HEK293T (cell line): ENCODE data around the gene POSTN.
"Not testable (repeated sequence)": the region's sequence is repeated elsewhere in the genome, so short reads cannot be mapped to it uniquely, and the experiment has no call there.

Experiments
- BHLHE40 ChIP-seq: fragments of 450-650 bp; IDR thresholded peaks from 2 replicates; pipeline ENCODE4 v1.6.1; 2016; ENCODE audit warnings: mild to moderate bottlenecking, moderate library complexity, borderline replicate concordance
- CTBP1 ChIP-seq: fragments of 450-650 bp; IDR thresholded peaks from 2 replicates; pipeline ENCODE4 v1.6.1; 2016; ENCODE audit warnings: borderline replicate concordance
- ELF4 ChIP-seq: fragments of 450-650 bp; IDR thresholded peaks from 2 replicates; pipeline ENCODE4 v1.6.1; 2017; ENCODE audit warnings: antibody characterized with exemption
- FOXA1 ChIP-seq: fragments of 450-650 bp; IDR thresholded peaks from 2 replicates; pipeline ENCODE4 v1.6.1; 2016; ENCODE audit warnings: mild to moderate bottlenecking
- FOXM1 ChIP-seq: fragments of 450-650 bp; IDR thresholded peaks from 2 replicates; pipeline ENCODE4 v1.6.1; 2017; ENCODE audit warnings: mild to moderate bottlenecking, borderline replicate concordance
- HDGF ChIP-seq: fragments of 450-650 bp; IDR thresholded peaks from 2 replicates; pipeline ENCODE4 v1.6.1; 2017; ENCODE audit warnings: antibody characterized with exemption, borderline replicate concordance
- LEF1 ChIP-seq: fragments of 450-650 bp; IDR thresholded peaks from 2 replicates; pipeline ENCODE4 v1.6.1; 2017; ENCODE audit warnings: mild to moderate bottlenecking, borderline replicate concordance
- SP1 ChIP-seq: fragments of 450-650 bp; IDR thresholded peaks from 2 replicates; pipeline ENCODE4 v1.6.1; 2017
- TARDBP ChIP-seq: fragments of 450-650 bp; IDR thresholded peaks from 2 replicates; pipeline ENCODE4 v1.6.1; 2016
- TF ChIP-seq, protein P1 (sequence below): fragments of 450-650 bp; IDR thresholded peaks from 2 replicates; pipeline ENCODE4 v1.6.1; 2016

- TF ChIP-seq FOXA1, SP1, CTBP1, BHLHE40, ELF4, HDGF, FOXM1, LEF1, TARDBP: not testable (repeated sequence)
- TF ChIP-seq, protein P1, sequence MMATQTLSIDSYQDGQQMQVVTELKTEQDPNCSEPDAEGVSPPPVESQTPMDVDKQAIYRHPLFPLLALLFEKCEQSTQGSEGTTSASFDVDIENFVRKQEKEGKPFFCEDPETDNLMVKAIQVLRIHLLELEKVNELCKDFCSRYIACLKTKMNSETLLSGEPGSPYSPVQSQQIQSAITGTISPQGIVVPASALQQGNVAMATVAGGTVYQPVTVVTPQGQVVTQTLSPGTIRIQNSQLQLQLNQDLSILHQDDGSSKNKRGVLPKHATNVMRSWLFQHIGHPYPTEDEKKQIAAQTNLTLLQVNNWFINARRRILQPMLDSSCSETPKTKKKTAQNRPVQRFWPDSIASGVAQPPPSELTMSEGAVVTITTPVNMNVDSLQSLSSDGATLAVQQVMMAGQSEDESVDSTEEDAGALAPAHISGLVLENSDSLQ: not testable (repeated sequence)
These were observed 39.8 kb downstream of the POSTN start for GRCh38 chr13:37558766-37559165.
